Measurements from ENCODE around the gene UBE2O. TPM values are rescaled to one million over a fixed set of nuclear protein-coding genes. Genes with fewer than 3 reads are reported as not detected.
A peak's percentile ranks its signal among the peaks of the same experiment; 100 is the strongest.

The UBE2O gene
- total and polyA plus RNA-seq, 2 experiments from 2014 or later: 28.5 to 62.6 TPM

DNA sequence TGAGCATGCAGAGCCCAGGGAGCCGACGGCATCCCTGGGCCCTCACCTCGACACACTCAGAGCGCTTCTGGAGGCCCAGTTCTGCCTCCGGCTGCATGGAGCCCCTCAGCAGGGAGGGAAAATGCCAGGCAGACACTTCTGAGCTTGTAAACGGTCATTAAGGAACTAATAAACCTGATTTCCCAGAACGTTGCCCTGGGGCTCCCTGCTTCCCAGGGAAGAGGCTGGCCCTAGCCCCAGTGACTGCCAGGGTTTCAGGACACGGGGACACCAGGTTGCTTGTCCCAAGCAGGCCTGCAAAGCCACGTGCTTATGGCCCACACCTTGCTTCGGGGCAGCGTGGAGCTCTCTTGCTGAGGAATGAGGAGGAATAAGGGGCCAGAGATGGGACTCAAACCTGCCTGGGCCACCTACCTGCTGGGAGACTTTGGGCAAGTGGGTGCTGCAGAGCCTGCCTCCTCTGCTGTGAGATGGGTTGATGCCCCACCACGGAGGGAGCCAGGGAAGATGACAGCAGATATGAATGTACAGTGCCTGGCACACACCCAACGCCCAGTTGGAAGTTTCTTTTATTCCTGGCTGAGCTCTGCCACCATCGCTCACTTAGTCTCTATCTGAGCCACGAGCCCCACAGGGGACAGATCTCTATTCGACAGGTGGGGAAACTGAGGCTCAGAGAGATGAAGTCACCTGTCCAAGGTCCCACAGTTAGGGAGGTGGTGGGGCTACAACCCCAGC is 42.9 kb upstream of the UBE2O start:
- Histone ChIP-seq H3K36me3 (no peaks in the 10 kb centered on the region), H3K4me1 (ENCODE audit: low read depth) (peaks cover 13% of the 10 kb centered on the region), H3K27ac (no peak overlapping the region), H3K27me3 (no peaks in the 10 kb centered on the region), H3K9me3 (ENCODE audit: low read depth) (no peaks in the 10 kb centered on the region), H3K4me3 (no peak overlapping the region)
- no peak for DNase-seq (ENCODE audit: low read depth in 1 of 2, low spot score in 1 of 2)
- TF ChIP-seq, protein P1, sequence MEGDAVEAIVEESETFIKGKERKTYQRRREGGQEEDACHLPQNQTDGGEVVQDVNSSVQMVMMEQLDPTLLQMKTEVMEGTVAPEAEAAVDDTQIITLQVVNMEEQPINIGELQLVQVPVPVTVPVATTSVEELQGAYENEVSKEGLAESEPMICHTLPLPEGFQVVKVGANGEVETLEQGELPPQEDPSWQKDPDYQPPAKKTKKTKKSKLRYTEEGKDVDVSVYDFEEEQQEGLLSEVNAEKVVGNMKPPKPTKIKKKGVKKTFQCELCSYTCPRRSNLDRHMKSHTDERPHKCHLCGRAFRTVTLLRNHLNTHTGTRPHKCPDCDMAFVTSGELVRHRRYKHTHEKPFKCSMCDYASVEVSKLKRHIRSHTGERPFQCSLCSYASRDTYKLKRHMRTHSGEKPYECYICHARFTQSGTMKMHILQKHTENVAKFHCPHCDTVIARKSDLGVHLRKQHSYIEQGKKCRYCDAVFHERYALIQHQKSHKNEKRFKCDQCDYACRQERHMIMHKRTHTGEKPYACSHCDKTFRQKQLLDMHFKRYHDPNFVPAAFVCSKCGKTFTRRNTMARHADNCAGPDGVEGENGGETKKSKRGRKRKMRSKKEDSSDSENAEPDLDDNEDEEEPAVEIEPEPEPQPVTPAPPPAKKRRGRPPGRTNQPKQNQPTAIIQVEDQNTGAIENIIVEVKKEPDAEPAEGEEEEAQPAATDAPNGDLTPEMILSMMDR (IDR thresholded peaks at IDR 0.05; ENCODE audit: low read depth, low read length): no peak

DNA sequence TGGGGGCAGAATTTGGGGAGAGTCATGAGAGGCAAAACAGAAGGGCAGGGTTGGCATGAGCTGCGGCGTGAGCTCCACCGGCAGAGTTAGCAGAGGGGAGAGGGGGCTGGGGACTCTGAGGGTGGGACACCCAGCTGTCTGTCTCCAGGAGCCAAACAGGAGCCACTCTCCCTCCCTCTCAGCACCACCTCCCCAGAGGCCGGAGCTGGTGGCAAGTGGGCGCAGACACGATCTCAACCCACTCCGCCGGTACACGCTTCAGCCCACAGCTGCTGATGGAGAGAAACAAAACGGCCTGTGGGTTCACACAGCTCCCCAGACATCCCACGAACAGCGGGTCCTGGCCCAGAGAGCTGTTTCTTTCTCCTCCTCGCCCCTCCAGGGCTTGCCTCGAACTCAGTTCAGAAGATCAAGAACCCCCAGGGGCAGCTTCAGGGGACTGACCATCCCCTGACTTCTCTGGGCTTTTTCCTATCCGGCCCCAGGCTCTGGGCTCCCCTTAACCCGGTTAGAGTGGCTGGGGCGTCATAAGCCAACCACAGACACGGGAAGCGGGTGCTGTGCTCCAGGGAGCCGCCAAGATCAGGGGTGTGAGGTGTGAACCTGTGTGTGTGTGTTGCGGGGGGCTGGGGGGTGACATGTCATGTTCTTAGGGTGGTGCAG is 40.7 kb upstream of the UBE2O start:
- H3K27me3 ChIP-seq: no peaks in the 10 kb centered on the region
- no peak for DNase-seq (ENCODE audit: low read depth in 1 of 2, low spot score in 1 of 2)
- H3K4me1 ChIP-seq (ENCODE audit: low read depth): peaks cover 9% of the 10 kb centered on the region
- TF ChIP-seq, protein P1 (IDR thresholded peaks at IDR 0.05; ENCODE audit: low read depth, low read length): no peak
- no peaks in the 10 kb centered on the region for H3K36me3 ChIP-seq
- no peak overlapping the region for H3K27ac ChIP-seq
- H3K9me3 ChIP-seq (ENCODE audit: low read depth): no peaks in the 10 kb centered on the region
- H3K4me3 ChIP-seq: no peak overlapping the region

DNA sequence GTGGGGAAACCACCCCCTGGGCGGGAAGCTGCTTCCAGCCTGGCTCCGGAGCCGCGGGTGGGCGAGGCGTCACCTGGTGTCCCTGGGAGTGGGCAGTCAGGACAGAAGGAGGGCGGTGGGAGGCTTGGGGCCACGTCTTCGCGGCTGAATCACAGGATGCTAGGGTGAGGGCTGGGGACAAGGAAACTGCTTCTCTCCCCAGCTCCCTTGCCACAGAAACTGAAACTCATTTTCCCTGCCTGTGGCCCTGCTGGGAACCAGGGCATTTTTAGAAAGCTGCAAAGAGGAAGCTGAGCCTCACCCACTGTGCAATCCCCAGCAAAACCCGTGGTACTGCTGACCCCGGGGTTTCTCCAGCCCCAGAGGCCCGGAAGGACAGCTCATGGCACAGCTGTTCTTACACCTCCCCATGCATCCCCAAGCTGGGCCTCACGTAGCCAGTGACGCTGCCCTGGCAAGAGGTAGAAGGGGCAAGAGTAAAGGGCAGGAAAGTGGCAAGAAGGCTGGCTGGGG is 40.1 kb upstream of the UBE2O start:
- Histone ChIP-seq H3K27me3 (no peaks in the 10 kb centered on the region), H3K4me3 (no peak overlapping the region), H3K27ac (no peak overlapping the region), H3K9me3 (ENCODE audit: low read depth) (no peaks in the 10 kb centered on the region), H3K4me1 (ENCODE audit: low read depth) (peaks cover 3% of the 10 kb centered on the region), H3K36me3 (no peaks in the 10 kb centered on the region)
- peak in 1 of 2 donors; percentile 80 for DNase-seq (ENCODE audit: low read depth in 1 of 2, low spot score in 1 of 2)
- TF ChIP-seq, protein P1 (IDR thresholded peaks at IDR 0.05; ENCODE audit: low read depth, low read length): no peak

DNA sequence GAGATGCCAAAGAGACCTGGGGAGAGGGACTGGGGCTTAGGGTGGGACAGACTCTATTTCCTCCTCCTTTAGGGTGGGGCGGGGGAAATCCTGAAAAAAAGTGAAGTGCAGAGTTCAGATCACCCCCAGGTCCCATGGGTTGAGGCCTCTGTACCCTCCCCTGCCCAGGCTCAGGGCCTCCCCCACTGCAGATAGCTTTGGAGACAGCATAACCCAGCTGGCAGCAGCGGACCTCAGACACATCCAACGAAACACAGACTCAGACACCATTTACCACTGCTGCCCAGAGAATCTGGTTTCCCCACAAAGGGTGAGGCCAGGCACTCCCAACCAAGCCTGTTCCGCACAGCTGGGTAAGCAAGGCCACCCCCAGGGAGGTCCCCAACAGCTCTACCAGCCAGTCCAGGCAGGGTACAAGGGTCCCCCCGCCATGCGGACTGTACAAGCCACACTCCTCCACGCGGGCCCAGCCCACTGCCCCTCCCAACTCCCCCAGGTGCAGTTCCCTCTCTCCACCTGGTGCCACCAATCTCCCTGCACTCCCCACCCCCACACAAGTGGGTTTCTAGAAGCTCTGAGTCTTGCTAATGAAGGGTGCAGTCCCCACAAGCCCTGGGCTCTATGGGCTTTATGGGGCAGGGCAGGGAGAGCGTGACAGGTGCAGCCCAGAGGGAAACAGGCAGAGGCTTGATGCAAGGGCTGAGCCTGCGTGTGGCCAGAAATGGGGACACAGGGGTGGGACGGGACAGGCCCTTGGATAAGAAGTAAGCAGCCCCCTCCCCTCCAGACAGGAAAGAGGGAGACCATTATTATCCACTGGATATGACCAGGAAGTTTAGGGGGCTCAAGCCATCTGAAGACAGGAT is 39.4 kb upstream of the UBE2O start:
- H3K27me3 ChIP-seq: no peaks in the 10 kb centered on the region
- DNase-seq (ENCODE audit: low read depth in 1 of 2, low spot score in 1 of 2): no peak
- no peaks in the 10 kb centered on the region for H3K9me3 ChIP-seq (ENCODE audit: low read depth)
- no peak overlapping the region for H3K4me3 ChIP-seq
- no peak overlapping the region for H3K27ac ChIP-seq
- H3K36me3 ChIP-seq: no peaks in the 10 kb centered on the region
- H3K4me1 ChIP-seq (ENCODE audit: low read depth): no peaks in the 10 kb centered on the region
- TF ChIP-seq, protein P1 (IDR thresholded peaks at IDR 0.05; ENCODE audit: low read depth, low read length): no peak
